Measurements from ENCODE around the gene SLC17A8. TPM values are rescaled to one million over a fixed set of nuclear protein-coding genes. Genes with fewer than 3 reads are reported as not detected.

SLC17A8 gene
- total RNA-seq, 1 donor from 2014 or later: not detected

Other genes starting within 250 kb of the SLC17A8 start
- gene BLTP3B, start 214.2 kb upstream of the SLC17A8 start, total RNA-seq: 9.6 and 11.2 TPM in 2 replicates
- gene ACTR6, start 156.3 kb upstream of the SLC17A8 start, total RNA-seq: 9.5 and 9.8 TPM in 2 replicates
- 0.13 and 0.26 TPM in 2 replicates for gene DEPDC4, start 90.0 kb upstream of the SLC17A8 start, total RNA-seq
- gene SCYL2, start 89.9 kb upstream of the SLC17A8 start, total RNA-seq: 33.4 and 38.8 TPM in 2 replicates
- not detected in 2 replicates for gene NR1H4, start 116.8 kb downstream of the SLC17A8 start, total RNA-seq
- 12.4 and 21.3 TPM in 2 replicates for gene GAS2L3, start 216.6 kb downstream of the SLC17A8 start, total RNA-seq